ENCODE results near the gene RNF113B.

- TF ChIP-seq CTCF (IDR thresholded peaks at IDR 0.05) (no peak), POLR2A (IDR thresholded peaks at IDR 0.05) (no peak), EP300 (IDR thresholded peaks at IDR 0.05) (no peak), POLR2AphosphoS5 (IDR thresholded peaks at IDR 0.05) (no peak)
Measured at GRCh38 chr13:98198683-98199082, 21.6 kb upstream of the RNF113B start.

Data from suprapubic skin (tissue), 4 donors.